NCI-H1092 (cell line): Measurements from ENCODE around the gene STXBP3.
"Not testable (repeated sequence)": the region's sequence is repeated elsewhere in the genome, so short reads cannot be mapped to it uniquely, and the experiment has no call there.

ENCODE experiments used
- DNase-seq: peaks from one replicate; lab custom pipeline; 2025; lab: John Stamatoyannopoulos, UW

STXBP3 gene

GRCh38 chr1:108728327-108728923, 18.0 kb upstream of the STXBP3 start:
- no peak for DNase-seq

GRCh38 chr1:108729481-108729880, 17.0 kb upstream of the STXBP3 start:
- DNase-seq: no peak

GRCh38 chr1:108732398-108732797, 14.1 kb upstream of the STXBP3 start:
- DNase-seq: no peak

- DNase-seq: no peak
These were observed 12.2 kb upstream of the STXBP3 start for GRCh38 chr1:108734171-108734865.

- no peak for DNase-seq
These were observed 4.2 kb upstream of the STXBP3 start for GRCh38 chr1:108742253-108742652.

GRCh38 chr1:108745980-108746381, 493 bp upstream of the STXBP3 start:
- no peak for DNase-seq

- peak; percentile 8 for DNase-seq
These were observed 837 bp downstream of the STXBP3 start for GRCh38 chr1:108747171-108747850.

- no peak for DNase-seq
These were observed 1.4 kb downstream of the STXBP3 start for GRCh38 chr1:108747898-108748297.

- DNase-seq: no peak
These were observed 2.6 kb downstream of the STXBP3 start for GRCh38 chr1:108749081-108749480.

- no peak for DNase-seq
These were observed 4.2 kb downstream of the STXBP3 start for GRCh38 chr1:108750476-108751181.

- no peak for DNase-seq
These were observed 6.9 kb downstream of the STXBP3 start for GRCh38 chr1:108753363-108753762.

- no peak for DNase-seq
These were observed 12.3 kb downstream of the STXBP3 start for GRCh38 chr1:108758796-108759195.

GRCh38 chr1:108767115-108767514, 20.6 kb downstream of the STXBP3 start:
- DNase-seq: no peak

- no peak for DNase-seq
These were observed 21.2 kb downstream of the STXBP3 start for GRCh38 chr1:108767708-108768107.

- no peak for DNase-seq
These were observed 31.4 kb downstream of the STXBP3 start for GRCh38 chr1:108777839-108778238.

GRCh38 chr1:108779455-108779854, 33.0 kb downstream of the STXBP3 start:
- no peak for DNase-seq

GRCh38 chr1:108780937-108781574, 34.6 kb downstream of the STXBP3 start:
- no peak for DNase-seq

- not testable (repeated sequence) for DNase-seq
These were observed 35.1 kb downstream of the STXBP3 start for GRCh38 chr1:108781575-108781944.

GRCh38 chr1:108785264-108785663, 38.8 kb downstream of the STXBP3 start:
- no peak for DNase-seq

- DNase-seq: no peak
These were observed 39.4 kb downstream of the STXBP3 start for GRCh38 chr1:108785880-108786279.

- no peak for DNase-seq
These were observed 45.3 kb downstream of the STXBP3 start for GRCh38 chr1:108791790-108792189.

- no peak for DNase-seq
These were observed 45.9 kb downstream of the STXBP3 start for GRCh38 chr1:108792420-108792819.
